ENCODE data around the gene NUDT2. TPM values are rescaled to one million over a fixed set of nuclear protein-coding genes. Genes with fewer than 3 reads are reported as not detected.

Gene NUDT2
- total RNA-seq, 2 experiments from 2014 or later = 23.8 to 28.0 TPM

GRCh38 chr9:34338665-34339385 lies 9.5 kb downstream of the NUDT2 start:
- no peaks in the 10 kb centered on the region for H3K79me2 ChIP-seq (ENCODE audit: insufficient read depth, low read depth, low read length)
- POLR2A ChIA-PET = interaction anchor here (0.5 kb wide), 1 partner anchor 21 kb away, joined by 4 read pairs; no protein-coding TSS in a partner anchor
- peaks cover 44% of the 10 kb centered on the region for H3K36me3 ChIP-seq (ENCODE audit: insufficient read depth, low read length)
- H2AFZ ChIP-seq (ENCODE audit: low read length) = no peak overlapping the region
- no TSS peak for BruUV-seq (replicated peaks)
- H3K9me3 ChIP-seq (ENCODE audit: low read length) = no peaks in the 10 kb centered on the region
- H3K4me1 ChIP-seq (ENCODE audit: insufficient read depth, low read length, poor library complexity, severe bottlenecking) = no peaks in the 10 kb centered on the region
- H3K9me2 ChIP-seq (ENCODE audit: insufficient read depth, low read length) = no peaks in the 10 kb centered on the region
- intact Hi-C loops (cut with micrococcal nuclease; ENCODE audit: unreplicated experiment) = no loop called here
- CTCF ChIA-PET (ENCODE audit: unreplicated experiment) = no interaction called here
- H3K4me3 ChIP-seq (ENCODE audit: low read depth, low read length, poor library complexity, severe bottlenecking) = no peak overlapping the region
- H4K20me1 ChIP-seq (ENCODE audit: insufficient read depth, low read length) = no peaks in the 10 kb centered on the region
- no peak for DNase-seq (ENCODE audit: low spot score)
- no peak overlapping the region for H3K4me2 ChIP-seq (ENCODE audit: low read length)
- H3K27ac ChIP-seq (ENCODE audit: low read depth, low read length, poor library complexity, severe bottlenecking) = no peak overlapping the region
- TF ChIP-seq, protein P1, sequence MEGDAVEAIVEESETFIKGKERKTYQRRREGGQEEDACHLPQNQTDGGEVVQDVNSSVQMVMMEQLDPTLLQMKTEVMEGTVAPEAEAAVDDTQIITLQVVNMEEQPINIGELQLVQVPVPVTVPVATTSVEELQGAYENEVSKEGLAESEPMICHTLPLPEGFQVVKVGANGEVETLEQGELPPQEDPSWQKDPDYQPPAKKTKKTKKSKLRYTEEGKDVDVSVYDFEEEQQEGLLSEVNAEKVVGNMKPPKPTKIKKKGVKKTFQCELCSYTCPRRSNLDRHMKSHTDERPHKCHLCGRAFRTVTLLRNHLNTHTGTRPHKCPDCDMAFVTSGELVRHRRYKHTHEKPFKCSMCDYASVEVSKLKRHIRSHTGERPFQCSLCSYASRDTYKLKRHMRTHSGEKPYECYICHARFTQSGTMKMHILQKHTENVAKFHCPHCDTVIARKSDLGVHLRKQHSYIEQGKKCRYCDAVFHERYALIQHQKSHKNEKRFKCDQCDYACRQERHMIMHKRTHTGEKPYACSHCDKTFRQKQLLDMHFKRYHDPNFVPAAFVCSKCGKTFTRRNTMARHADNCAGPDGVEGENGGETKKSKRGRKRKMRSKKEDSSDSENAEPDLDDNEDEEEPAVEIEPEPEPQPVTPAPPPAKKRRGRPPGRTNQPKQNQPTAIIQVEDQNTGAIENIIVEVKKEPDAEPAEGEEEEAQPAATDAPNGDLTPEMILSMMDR (conservative IDR thresholded peaks at IDR 0.05; ENCODE audit: low read length) = no peak
- TF ChIP-seq EZH2phosphoT487 (IDR thresholded peaks at IDR 0.05; ENCODE audit: borderline replicate concordance, low read depth, low read length) = no peak

GRCh38 chr9:34341659-34342295 lies 12.4 kb downstream of the NUDT2 start:
- Histone ChIP-seq H3K36me3 (ENCODE audit: insufficient read depth, low read length) (peaks cover 45% of the 10 kb centered on the region), H3K4me1 (ENCODE audit: insufficient read depth, low read length, poor library complexity, severe bottlenecking) (no peaks in the 10 kb centered on the region), H3K9me3 (ENCODE audit: low read length) (no peaks in the 10 kb centered on the region), H3K9me2 (ENCODE audit: insufficient read depth, low read length) (no peaks in the 10 kb centered on the region), H3K27ac (ENCODE audit: low read depth, low read length, poor library complexity, severe bottlenecking) (no peak overlapping the region), H4K20me1 (ENCODE audit: insufficient read depth, low read length) (no peaks in the 10 kb centered on the region), H2AFZ (ENCODE audit: low read length) (no peak overlapping the region), H3K79me2 (ENCODE audit: insufficient read depth, low read depth, low read length) (no peaks in the 10 kb centered on the region), H3K4me3 (ENCODE audit: low read depth, low read length, poor library complexity, severe bottlenecking) (no peak overlapping the region), H3K4me2 (ENCODE audit: low read length) (no peak overlapping the region)
- BruUV-seq (replicated peaks) = no TSS peak
- no peak for DNase-seq (ENCODE audit: low spot score)
- TF ChIP-seq EZH2phosphoT487 (IDR thresholded peaks at IDR 0.05; ENCODE audit: borderline replicate concordance, low read depth, low read length) = no peak
- TF ChIP-seq, protein P1 (conservative IDR thresholded peaks at IDR 0.05; ENCODE audit: low read length) = no peak
- intact Hi-C loops (cut with micrococcal nuclease; ENCODE audit: unreplicated experiment) = no loop called here
- POLR2A ChIA-PET = no interaction called here
- CTCF ChIA-PET (ENCODE audit: unreplicated experiment) = no interaction called here

DNA sequence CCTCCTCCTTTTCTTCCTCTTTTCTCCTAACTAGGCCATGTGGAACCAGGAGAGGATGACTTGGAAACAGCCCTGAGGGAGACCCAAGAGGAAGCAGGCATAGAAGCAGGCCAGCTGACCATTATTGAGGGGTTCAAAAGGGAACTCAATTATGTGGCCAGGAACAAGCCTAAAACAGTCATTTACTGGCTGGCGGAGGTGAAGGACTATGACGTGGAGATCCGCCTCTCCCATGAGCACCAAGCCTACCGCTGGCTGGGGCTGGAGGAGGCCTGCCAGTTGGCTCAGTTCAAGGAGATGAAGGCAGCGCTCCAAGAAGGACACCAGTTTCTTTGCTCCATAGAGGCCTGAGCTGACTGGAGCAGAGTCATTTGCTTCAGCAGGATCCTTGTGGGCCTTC lies 13.7 kb downstream of the NUDT2 start:
- no peaks in the 10 kb centered on the region for H4K20me1 ChIP-seq (ENCODE audit: insufficient read depth, low read length)
- TF ChIP-seq EZH2phosphoT487 (IDR thresholded peaks at IDR 0.05; ENCODE audit: borderline replicate concordance, low read depth, low read length) = no peak
- TF ChIP-seq, protein P1 (conservative IDR thresholded peaks at IDR 0.05; ENCODE audit: low read length) = no peak
- no peak overlapping the region for H3K27ac ChIP-seq (ENCODE audit: low read depth, low read length, poor library complexity, severe bottlenecking)
- H3K9me2 ChIP-seq (ENCODE audit: insufficient read depth, low read length) = no peaks in the 10 kb centered on the region
- intact Hi-C loops (cut with micrococcal nuclease; ENCODE audit: unreplicated experiment) = no loop called here
- H3K79me2 ChIP-seq (ENCODE audit: insufficient read depth, low read depth, low read length) = no peaks in the 10 kb centered on the region
- no peak overlapping the region for H3K4me3 ChIP-seq (ENCODE audit: low read depth, low read length, poor library complexity, severe bottlenecking)
- H3K4me2 ChIP-seq (ENCODE audit: low read length) = no peak overlapping the region
- H3K36me3 ChIP-seq (ENCODE audit: insufficient read depth, low read length) = peaks cover 45% of the 10 kb centered on the region
- ChIA-PET CTCF (ENCODE audit: unreplicated experiment) (no interaction called here), POLR2A (interaction anchor here (0.5 kb wide), 1 partner anchor 10 kb away, joined by 3 read pairs; no protein-coding TSS in a partner anchor)
- BruUV-seq (replicated peaks) = TSS peak; percentile 77
- no peak for DNase-seq (ENCODE audit: low spot score)
- H3K9me3 ChIP-seq (ENCODE audit: low read length) = no peaks in the 10 kb centered on the region
- H3K4me1 ChIP-seq (ENCODE audit: insufficient read depth, low read length, poor library complexity, severe bottlenecking) = no peaks in the 10 kb centered on the region
- no peak overlapping the region for H2AFZ ChIP-seq (ENCODE audit: low read length)
